ENCODE data around the gene GTF3C5.

GRCh38 chr9:133104718-133105460 is 74.1 kb downstream of the GTF3C5 start:
- TF ChIP-seq CTCF (IDR thresholded peaks at IDR 0.05; ENCODE audit: insufficient read depth, low read depth, low read length) (no peak), EZH2 (IDR thresholded peaks at IDR 0.05; ENCODE audit: insufficient read depth, low read length) (no peak)
